Liver (tissue), 3 donors: ENCODE data around the gene ZGLP1.

Experiments used
- CTCF ChIP-seq: fragments of 150-350 bp; IDR thresholded peaks from 2 replicates; pipeline ENCODE4 v1.5.1; 2017; ENCODE audit warnings: improper control_type of control experiment, low read depth, low read length; ENCODE audit not compliant: missing input control
- EGR1 ChIP-seq, 2 donors: IDR thresholded peaks; 2 replicates each; pipeline ENCODE4 v1.6.1; 2016 to 2018; ENCODE audit warnings: antibody characterized with exemption in 2 of 2, low read depth in 2 of 2
- HNF4A ChIP-seq, 2 donors: conservative IDR thresholded peaks; 2 replicates each; pipeline ENCODE4 v1.6.1; 2016; ENCODE audit warnings: antibody characterized with exemption in 2 of 2, mild to moderate bottlenecking in 2 of 2
- NR2F2 ChIP-seq: IDR thresholded peaks from 2 replicates; pipeline ENCODE4 v1.6.1; 2016; ENCODE audit warnings: antibody characterized with exemption
- TAF1 ChIP-seq: conservative IDR thresholded peaks from 2 replicates; pipeline ENCODE4 v1.6.1; 2016; ENCODE audit warnings: antibody characterized with exemption, mild to moderate bottlenecking
- YY1 ChIP-seq: IDR thresholded peaks from 2 replicates; pipeline ENCODE4 v1.6.1; 2016; ENCODE audit warnings: antibody characterized with exemption, mild to moderate bottlenecking
- TF ChIP-seq, protein P1 (sequence below): IDR thresholded peaks from 2 replicates; pipeline ENCODE4 v1.6.1; 2016; ENCODE audit warnings: antibody characterized with exemption, mild to moderate bottlenecking
- donor health status: healthy.
- donor health status: healthy.

GRCh38 chr19:10284065-10284959 is 25.3 kb downstream of the ZGLP1 start:
- TF ChIP-seq CTCF (no peak), TAF1 (no peak), EGR1 (IDR thresholded peaks at IDR 0.05; ENCODE audit: low read depth in 2 of 2) (no peak), HNF4A (conservative IDR thresholded peaks at IDR 0.05) (no peak), YY1 (no peak), NR2F2 (no peak)
- TF ChIP-seq, protein P1, sequence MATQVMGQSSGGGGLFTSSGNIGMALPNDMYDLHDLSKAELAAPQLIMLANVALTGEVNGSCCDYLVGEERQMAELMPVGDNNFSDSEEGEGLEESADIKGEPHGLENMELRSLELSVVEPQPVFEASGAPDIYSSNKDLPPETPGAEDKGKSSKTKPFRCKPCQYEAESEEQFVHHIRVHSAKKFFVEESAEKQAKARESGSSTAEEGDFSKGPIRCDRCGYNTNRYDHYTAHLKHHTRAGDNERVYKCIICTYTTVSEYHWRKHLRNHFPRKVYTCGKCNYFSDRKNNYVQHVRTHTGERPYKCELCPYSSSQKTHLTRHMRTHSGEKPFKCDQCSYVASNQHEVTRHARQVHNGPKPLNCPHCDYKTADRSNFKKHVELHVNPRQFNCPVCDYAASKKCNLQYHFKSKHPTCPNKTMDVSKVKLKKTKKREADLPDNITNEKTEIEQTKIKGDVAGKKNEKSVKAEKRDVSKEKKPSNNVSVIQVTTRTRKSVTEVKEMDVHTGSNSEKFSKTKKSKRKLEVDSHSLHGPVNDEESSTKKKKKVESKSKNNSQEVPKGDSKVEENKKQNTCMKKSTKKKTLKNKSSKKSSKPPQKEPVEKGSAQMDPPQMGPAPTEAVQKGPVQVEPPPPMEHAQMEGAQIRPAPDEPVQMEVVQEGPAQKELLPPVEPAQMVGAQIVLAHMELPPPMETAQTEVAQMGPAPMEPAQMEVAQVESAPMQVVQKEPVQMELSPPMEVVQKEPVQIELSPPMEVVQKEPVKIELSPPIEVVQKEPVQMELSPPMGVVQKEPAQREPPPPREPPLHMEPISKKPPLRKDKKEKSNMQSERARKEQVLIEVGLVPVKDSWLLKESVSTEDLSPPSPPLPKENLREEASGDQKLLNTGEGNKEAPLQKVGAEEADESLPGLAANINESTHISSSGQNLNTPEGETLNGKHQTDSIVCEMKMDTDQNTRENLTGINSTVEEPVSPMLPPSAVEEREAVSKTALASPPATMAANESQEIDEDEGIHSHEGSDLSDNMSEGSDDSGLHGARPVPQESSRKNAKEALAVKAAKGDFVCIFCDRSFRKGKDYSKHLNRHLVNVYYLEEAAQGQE, result no peak
